ENCODE measurements around the gene TIMM8A.
A peak's percentile ranks its signal among the peaks of the same experiment; 100 is the strongest.

TIMM8A gene, protein sequence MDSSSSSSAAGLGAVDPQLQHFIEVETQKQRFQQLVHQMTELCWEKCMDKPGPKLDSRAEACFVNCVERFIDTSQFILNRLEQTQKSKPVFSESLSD

DNA sequence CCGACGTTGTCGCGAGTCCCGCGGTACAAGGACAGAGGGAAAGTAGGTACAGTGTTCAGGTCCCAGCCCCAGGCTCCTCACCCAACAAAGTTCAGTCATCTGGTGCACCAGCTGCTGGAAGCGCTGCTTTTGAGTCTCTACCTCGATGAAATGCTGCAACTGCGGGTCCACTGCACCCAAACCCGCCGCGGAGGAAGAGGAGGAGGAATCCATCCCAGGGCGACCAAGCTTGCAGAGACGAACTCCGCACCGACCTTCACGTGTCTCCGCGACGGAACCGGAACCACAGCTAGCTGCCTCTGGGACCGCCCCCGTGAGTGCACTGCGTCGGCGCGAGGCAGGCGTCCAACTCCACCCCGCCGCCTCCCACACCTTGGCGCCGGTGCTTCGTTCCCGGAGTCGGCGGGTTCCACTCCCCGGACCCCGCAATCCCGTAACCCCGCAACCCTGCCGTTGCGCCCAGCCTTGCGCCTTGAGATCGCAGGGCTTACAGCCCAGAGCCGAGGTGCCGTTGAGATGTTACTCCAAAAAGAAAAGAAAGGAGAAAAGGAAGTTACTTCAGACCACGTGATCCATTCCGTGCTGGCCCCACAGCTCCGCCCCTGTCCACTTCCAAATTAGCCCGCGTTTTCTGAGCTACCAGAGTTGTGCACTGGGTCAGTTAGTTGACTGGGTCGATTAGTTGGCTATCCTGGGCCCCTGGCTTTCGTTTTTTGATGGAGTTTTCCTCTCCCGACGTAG lies at the start of gene TIMM8A:
Gene TIMM8A, minus strand, starts transcription at position 291 of the 741 bp plus-strand sequence. Its CDS starts 78 bp downstream, at position 213.
- DNase-seq, result peak; percentile 76

DNA sequence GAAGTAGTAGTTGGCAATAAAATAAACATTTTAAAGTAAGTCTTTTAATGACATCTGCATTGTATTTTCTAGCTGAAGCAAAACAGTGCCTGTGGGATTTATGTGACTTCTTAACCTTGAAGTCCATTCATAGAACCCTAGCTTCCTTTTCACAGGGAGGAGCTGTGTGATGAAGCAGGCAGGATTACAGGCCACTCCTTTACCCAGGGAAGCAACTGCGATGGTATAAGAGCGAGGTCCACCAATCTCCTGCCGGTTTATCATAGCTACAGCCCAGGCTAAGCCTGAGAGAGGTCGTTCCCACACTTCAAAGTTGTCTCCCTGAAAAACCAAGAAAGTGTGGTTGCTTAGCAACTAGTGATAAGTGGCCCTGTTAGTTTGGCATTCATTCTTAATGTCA lies 49.2 kb upstream of the TIMM8A start:
- DNase-seq, result no peak

DNA sequence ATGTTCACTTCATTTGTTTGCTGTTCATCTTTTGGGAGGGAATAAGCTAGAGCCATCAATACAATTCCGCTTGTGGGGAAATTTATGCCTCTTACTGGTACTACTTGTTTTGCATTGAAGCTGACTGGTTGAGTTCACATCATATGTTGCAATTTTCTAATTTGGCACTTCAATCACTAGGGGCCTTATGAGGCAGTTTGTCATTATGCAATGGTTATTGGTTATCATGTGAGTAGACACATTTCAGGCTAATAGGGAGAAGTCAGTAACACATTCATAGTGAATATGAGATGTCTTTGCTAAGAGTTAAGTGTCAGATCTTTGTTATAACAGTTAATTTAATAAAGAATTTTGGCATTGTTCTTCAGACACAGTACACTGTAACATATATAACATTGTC lies 47.2 kb upstream of the TIMM8A start:
- DNase-seq, result peak; percentile 77

DNA sequence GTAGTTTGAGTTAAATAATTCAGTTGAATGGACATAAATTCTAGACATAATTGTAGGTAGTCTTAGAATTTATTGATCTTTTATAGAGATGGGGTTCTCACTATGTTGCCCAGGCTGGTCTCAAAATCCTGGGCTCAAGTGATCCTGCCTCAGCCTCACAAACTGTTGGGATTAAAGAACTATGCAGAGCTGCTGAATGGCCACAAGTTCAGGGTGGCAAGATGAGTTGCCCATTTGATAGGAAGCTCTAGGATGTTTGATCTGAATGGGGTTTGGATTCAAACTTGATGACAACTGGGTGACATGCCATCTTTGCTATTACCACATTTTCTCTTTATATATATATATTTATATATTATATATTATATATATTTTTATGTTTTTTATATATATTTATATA lies 45.8 kb upstream of the TIMM8A start:
- no peak for DNase-seq

DNA sequence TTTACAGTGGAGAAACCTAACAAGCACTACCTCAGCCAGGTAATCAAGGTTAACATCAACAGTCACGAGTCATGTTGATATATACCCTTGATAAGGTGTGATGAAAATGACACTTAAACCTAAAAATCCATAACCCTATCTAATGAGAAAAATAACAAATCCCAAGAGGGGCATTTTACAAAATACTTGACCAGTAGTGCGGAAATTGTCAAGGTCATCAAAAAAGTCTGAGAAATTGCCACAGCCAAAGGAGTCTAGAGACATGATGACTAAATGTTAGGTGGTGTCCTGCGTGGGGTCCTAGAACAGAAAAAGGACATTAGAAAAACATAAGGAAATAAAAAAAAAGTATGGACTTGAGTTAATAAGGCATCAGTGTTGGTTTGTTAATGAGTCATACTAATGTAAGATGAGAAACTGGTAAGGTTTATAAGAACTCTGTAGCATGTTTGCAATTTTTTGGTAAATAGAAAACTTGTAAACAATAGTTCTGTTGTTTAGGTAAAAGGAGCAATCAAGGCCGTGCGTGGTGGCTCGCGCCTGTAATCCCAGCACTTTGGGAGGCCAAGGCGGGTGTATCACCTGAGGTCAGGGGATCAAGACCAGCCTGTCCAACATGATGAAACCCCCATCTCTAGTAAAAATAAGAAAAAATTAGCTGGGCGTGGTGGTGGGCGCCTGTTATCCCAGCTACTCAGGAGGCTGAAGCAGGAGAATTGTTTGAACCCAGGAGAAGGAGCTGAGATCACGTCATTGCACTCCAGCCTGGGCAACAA lies 45.2 kb upstream of the TIMM8A start:
- no peak for DNase-seq

DNA sequence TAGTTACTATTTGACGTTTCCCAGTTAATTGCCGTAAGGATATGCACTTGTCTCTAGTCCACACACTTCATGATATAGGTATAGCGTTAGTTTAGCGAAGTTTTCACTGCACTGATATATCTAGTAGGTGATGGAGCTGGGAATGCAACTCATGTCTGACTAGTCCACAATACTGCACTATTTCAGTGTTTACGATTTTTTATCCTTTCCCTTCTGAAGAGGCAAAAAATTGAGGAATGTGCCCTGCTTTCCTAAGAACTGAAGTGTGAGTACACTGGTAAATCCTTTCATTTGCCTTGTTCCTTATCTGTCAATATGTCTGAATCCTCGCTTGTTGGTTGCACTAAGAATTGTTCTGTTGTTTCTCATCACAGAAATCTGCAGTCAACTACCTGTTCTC lies 43.3 kb upstream of the TIMM8A start:
- DNase-seq, result no peak

GRCh38 chrX:101390664-101391525 lies 42.4 kb upstream of the TIMM8A start, which contains the start of gene RPL36A:
RPL36A (plus strand) TSS chrX:101391011; CDS start chrX:101391044, 33 bp downstream.
- DNase-seq, result peak; percentile 89

DNA sequence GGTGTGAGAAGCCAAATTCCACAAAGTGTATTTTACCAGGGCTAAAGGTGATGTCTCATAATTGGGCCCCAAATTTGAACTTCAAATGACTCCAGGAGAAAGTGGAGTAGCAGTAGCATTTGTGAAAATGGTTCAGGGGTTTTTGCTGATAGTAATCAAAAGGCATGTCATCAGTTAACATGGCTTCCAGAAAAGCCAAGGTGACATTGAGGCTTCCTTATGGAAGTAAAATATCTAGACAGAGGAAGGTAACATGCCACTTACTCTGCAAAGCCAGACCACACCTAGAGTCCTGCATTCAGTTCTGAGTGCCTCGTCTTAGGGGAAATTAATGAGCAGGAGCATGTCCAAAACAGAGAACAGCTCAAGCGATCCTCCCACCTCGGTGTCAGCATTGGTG lies 40.1 kb upstream of the TIMM8A start:
- no peak for DNase-seq

DNA sequence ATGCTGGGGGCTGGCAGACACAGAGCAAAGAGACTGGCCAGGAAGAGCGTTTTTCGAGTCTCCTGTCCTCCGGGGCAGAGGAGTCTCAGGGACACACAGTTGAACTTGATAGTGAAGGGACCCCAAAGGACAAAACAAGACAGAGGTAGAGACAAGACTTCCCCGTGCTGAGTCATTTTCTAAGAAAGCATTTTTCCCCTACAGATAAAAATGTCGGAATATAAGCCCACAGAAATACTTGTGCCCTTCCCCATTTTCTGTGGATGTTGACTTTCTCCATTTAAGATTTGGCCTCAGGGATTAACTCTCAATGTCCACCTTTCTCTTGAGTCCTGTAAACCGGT lies 38.0 kb upstream of the TIMM8A start:
- DNase-seq, result no peak

DNA sequence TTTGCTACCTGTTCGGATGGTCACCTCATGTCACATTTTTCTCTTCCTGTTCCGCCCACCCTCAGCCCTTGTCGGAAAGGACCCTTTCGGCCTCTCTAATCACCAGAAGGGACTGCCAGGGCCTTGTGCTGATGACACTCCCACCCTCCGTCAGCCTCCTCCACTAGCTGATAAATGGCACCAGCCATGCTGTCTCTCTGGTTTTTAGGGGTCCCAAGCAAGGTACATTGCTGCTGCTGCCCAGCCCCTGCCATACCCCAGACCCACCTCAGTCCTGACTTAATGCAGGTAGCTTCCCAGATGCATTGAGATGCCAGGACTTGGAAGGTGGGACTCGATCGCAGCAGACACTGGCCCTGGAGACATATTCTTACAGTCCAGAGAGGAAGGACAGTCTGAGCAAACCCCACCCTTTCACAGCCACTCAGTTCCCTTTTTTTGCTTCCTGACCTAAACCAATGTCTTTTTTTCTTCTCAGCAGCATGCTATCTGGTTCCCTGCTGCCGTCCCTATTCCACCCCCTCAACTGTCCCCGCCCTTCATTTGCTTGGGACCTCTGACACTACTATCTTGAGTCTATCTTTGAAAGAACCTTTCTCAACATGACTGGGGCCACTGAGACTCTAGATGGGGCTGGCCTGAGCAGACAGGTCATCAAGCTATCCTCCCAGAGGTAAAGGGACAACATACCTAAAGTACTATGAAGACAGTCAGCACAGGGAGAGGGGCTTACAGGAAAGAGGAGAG lies 37.4 kb upstream of the TIMM8A start, which contains the start of gene BTK:
Gene BTK, minus strand, starts transcription at position 397 of the 747 bp plus-strand sequence. CDS start 10,907 bp downstream, outside the sequence.
- DNase-seq, result peak; percentile 79

DNA sequence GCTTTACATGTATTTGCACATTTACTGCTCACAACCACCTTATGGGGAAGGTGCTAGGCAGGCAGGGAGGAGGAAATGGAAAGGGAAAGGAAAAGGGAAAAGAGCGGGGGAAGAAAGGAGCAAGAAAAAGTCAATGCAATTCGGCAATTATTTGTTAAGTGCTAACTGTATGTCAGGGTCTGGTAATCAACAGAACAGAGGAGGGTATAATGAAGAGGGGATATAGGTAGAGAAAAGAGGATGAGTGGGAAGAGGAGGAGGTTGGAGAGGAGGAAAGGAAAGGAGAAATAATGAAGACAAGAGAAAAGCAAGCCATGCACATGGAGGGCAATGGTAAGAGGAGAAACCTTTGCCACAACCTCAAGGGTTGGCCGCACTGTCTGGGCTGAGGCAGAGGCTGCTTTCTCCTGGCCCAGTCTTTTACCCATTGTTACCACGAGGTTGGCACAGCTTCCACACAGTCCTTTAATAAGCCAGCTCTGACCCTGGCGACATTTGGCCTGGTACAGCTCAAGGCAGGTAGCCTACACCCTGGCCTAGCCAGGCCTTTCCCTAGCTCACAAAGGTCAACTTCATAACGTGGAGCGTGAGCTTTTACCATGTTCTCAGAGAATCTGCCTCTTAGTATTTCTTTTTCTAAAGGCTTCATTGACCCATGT lies 36.6 kb upstream of the TIMM8A start:
- no peak for DNase-seq

DNA sequence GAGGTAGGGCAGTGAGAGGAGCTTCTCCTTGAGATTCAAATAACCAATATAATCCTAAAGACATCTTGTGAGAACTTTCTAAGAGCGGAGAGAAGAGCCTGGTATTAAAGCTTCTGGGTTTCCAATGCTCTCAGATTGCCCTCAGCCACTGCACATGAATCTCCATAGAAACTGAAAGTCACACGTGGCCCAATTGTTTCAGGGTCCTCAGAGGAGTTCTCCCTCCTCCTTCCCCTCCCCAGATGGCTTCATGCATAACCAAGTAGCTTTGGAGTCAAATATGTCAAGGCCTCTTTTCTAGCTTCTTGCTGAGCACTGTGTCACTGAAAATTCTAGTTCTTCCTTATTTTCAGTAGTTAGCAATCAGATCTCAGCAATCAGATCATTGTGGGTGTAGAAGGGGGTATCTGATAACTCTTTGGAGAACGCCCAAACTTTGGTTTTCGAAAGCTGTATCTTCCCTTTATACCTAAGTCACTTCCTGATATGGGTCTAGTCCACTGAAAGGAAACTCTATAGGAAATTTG lies 35.2 kb upstream of the TIMM8A start:
- DNase-seq, result peak; percentile 19

- DNase-seq, result no peak
Measured at GRCh38 chrX:101377547-101377946, 29.0 kb upstream of the TIMM8A start.

GRCh38 chrX:101370888-101371504 lies 22.5 kb upstream of the TIMM8A start:
- peak; percentile 33 for DNase-seq

DNA sequence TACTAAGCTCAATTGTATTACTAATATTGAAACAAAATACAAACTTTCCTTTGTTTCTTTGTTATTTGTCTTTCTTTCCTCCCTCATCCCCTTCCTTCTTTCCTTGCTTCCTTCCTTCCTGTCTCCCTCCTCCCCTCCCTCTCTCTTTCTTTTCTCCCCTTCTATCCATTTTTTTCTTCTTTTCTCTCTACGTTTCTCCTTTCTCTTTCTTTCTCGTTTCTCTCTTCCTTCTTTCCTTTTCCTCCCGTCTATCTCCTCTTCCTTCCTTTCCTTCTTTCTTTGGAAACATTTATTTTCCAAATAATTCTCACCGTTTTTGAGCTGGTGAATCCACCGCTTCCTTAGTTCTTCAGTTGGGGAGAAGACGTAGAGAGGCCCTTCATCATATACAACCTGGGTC lies 21.1 kb upstream of the TIMM8A start:
- DNase-seq, result no peak

DNA sequence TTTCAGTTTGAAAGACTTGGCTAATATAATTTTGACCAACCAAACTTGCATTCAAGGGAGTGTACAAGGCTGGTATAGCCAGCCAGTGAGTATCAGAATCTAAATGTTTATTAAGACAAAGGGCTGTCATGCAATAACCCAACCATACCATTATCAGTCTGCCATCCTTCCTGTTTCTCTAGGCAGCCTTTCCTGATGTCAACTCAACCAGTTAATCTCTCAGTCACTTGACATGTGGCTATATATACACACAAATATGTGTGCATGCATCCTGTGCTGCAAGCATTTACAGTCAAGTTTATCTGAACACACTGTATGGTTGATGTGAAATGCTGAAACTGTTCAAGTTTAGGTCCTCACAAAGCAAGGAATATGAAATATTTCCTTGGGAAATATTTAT lies 20.3 kb upstream of the TIMM8A start:
- DNase-seq, result no peak

- no peak for DNase-seq
Measured at GRCh38 chrX:101365301-101365795, 16.8 kb upstream of the TIMM8A start.

- DNase-seq, result no peak
Measured at GRCh38 chrX:101362757-101363156, 14.2 kb upstream of the TIMM8A start.

DNA sequence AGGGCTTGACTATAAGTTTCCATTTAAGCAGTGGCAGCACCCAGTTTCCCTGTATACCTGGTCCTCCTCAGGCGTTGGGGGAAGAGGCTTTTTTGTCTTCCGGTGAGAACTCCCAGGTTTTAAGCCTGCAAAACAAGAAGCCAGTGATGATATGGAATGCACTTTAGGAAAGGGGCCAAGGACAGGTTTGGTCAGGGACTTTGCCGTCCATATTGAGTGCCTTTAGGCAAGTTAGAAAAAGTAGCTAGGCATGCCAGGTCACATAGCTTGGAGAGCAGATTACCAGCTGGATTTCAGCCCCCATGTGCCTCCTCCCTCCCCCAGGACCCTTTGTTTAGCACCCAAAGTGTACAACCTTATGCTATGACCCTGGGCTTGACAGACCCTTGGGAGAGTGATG lies 13.6 kb upstream of the TIMM8A start:
- no peak for DNase-seq

GRCh38 chrX:101360390-101360789 lies 11.8 kb upstream of the TIMM8A start:
- no peak for DNase-seq

DNA sequence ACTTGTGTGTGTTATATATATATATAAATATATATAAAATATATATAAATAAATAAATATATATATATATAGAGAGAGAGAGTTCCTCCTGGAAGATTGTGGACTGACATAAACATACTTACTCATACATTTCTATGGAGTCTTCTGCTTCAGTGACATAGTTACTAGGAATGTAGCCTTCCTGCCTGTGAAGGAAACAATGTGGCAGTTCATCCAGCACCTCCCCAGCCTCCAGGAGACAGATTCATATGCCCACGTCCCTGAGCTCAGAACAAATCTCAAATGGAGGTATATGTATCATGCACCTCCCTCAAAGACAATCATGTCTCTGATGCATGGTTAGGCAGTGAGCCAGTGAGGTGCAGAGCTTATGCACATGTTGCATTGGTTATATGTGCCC lies 11.4 kb upstream of the TIMM8A start:
- no peak for DNase-seq
